Urinary bladder (tissue), 4 donors: ENCODE results near the gene DNAJC6. TPM values are rescaled to one million over a fixed set of nuclear protein-coding genes. Genes with fewer than 3 reads are reported as not detected.
"Not testable (repeated sequence)": the region's sequence is repeated elsewhere in the genome, so short reads cannot be mapped to it uniquely, and the experiment has no call there.

Experiments
- DNase-seq: peaks from one replicate; pipeline ENCODE4 v3.0.0-alpha.2; 2015; ENCODE audit errors: extremely low spot score
- H3K27ac ChIP-seq: one replicate; pipeline ENCODE4 v1.5.1; 2013; ENCODE audit warnings: low read depth, mild to moderate bottlenecking, moderate library complexity
- H3K36me3 ChIP-seq: one replicate; pipeline ENCODE4 v1.6.1; 2013; ENCODE audit warnings: mild to moderate bottlenecking, moderate library complexity; ENCODE audit not compliant: insufficient read depth
- H3K4me1 ChIP-seq: one replicate; pipeline ENCODE4 v1.6.1; 2013; ENCODE audit warnings: mild to moderate bottlenecking, moderate library complexity; ENCODE audit not compliant: insufficient read depth
- H3K4me3 ChIP-seq: one replicate; pipeline ENCODE4 v1.5.1; 2013; ENCODE audit warnings: low read depth, low read length
- WGBS: extraction: QIAGEN DNeasy Blood & Tissue Kit; methylation state at CpG from one replicate; pipeline ENCODE4 v1.1.7; 2013; 5-methylcytosine and 5-hydroxymethylcytosine counted together
- polyA plus RNA-seq: library from polyadenylated mRNA; stranded (reverse); fragments of 200-250 nt; gene quantifications from one replicate; pipeline ENCODE4 v1.2.3, GENCODE V29; 2013
- total RNA-seq: library from RNA; depleted of rRNA; stranded (reverse); fragments of >200 nt; gene quantifications from one replicate; pipeline ENCODE4 v1.2.3, GENCODE V29; 2014
- donor health status: healthy with polysubstance abuse.
- donor health status: healthy.

DNAJC6 gene
- total and polyA plus RNA-seq, 2 donors: 2.9 to 5.6 TPM

DNA sequence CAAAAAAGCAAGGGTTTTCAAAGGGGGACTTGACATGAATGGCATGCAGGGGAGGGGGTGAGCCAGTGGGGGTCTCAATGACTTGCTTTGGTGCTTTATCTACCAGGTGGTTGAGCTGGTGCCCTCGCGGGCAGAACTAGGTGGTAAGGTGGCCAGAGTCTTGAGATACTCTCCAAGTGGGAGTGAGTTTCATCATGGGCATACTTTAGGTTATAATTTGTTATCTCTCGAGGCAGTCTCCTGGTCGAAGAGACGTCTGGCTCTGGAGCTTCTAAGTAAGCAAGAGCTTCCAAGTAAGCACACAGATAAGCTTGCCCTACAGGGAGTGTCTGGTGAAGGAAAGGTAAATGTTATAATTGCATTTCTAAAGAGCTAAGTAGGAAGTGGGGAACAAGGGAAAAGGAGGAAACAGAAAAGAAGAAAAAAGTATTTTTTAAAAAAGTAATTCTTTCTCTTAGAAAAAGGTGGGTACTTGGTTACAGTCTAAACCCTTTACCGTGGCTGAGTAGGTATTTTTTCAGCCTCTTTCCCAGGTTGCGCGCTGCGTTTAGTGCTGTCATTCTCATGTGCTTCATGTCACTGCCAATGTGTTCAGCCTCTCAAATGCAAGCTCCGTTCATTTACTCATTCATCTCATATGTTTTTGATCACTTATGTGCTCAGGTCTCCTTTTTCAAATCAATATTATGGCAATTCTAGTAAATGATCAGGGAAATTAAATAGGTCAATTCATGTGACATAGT, 31.6 kb upstream of the DNAJC6 start:
- no peak for DNase-seq
- 55% methylated on average over 10 of the region's 10 CpGs for WGBS
- Histone ChIP-seq H3K4me3 (no peak overlapping the region), H3K36me3 (no peaks in the 10 kb centered on the region), H3K4me1 (no peaks in the 10 kb centered on the region), H3K27ac (no peak overlapping the region)

DNA sequence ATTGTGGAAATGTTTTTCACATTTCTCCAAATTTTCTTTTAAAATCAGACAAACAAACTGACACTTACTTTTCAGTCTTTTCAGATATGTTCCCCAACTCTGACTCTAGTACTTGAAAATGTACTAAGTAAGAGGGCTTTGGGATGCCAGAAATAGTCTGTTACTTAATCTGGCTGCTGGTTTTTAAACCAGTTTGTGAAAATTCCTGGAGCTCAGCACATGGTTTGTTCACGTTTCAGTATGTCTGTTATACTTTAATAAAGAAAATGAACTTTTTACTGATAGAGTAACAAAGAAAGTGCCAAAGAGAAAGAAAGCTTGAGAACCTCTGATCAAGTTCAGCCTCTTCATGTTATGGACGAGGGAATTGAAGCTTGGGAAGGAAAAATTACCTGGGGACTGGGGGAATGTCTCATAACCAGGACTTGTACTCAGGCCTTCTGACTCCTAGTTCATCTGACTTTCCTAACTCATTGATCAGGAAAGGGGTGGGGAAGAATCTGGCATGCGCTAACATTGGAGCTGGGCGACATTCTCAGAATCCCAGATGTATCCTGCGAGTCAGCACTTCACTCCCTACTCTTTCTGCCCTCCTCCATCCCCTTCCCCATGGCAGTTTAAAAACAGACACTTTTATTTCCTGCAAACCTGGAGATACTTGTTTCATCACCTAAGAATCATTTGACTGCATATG, 30.8 kb upstream of the DNAJC6 start:
- DNase-seq: no peak
- WGBS: 37% methylated on average over 5 of the region's 5 CpGs
- H3K4me3 ChIP-seq: no peak overlapping the region

DNA sequence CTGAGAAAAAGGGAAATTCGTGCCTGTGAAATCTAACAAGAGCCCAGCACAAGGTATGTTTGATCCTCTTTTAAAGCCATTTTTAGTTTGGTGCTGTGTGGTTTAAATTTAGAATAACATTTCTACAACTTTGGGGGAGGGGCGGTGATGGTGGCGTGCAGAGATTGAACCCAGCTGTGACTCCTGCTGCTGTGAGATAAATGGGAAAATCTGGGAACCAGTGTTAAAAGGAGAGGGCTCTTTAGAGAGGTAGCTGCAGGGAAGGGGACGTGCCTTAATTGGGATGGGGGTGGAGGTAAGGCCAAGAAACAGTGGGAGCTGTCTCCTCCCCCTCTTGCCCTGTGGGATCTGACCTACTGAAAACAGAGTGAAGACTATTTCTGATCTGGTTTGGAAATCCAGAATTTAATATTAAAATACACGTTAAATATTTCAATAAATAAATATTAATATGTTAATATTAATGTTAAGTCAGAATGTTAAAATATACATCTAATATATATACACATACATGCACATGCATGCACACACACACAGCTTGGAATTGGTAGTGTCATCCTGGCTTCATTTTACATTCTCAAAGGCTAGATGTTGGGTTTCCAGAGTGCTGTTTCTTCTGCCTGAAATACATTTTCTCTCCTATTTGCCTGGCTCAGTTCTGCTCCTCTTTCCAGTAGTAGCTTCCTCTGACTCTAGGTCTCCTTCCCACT, 30.1 kb upstream of the DNAJC6 start:
- DNase-seq: no peak
- Histone ChIP-seq H3K4me3 (no peak overlapping the region), H3K27ac (no peak overlapping the region), H3K4me1 (no peaks in the 10 kb centered on the region), H3K36me3 (no peaks in the 10 kb centered on the region)
- 18% methylated on average over 5 of the region's 5 CpGs for WGBS

More for the DNA sequence above, 30.8 kb upstream of the DNAJC6 start:
- no peaks in the 10 kb centered on the region for H3K36me3 ChIP-seq
- no peak overlapping the region for H3K27ac ChIP-seq
- H3K4me1 ChIP-seq: no peaks in the 10 kb centered on the region

DNA sequence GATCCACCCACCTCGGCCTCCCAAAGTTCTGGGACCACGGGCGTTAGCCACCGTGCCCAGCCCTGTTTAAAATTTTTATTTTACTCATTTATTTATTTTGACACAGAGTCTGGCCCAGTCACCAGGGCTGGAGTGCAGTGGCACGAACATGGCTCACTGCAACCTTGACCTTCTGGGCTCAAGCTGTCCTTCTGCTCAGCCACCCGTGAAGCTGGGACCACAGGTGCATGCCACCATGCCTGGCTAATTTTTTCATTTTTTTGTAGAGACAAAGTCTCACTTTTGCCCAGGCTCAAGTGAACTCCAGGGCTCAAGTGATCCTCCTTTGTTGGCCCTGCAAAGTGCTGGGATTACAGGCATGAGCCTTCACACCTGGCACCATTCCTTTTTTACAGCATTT, 27.5 kb upstream of the DNAJC6 start:
- DNase-seq: no peak
- Histone ChIP-seq H3K4me3 (no peak overlapping the region), H3K36me3 (no peaks in the 10 kb centered on the region), H3K27ac (no peak overlapping the region), H3K4me1 (no peaks in the 10 kb centered on the region)
- 89% methylated on average over 6 of the region's 6 CpGs for WGBS

DNA sequence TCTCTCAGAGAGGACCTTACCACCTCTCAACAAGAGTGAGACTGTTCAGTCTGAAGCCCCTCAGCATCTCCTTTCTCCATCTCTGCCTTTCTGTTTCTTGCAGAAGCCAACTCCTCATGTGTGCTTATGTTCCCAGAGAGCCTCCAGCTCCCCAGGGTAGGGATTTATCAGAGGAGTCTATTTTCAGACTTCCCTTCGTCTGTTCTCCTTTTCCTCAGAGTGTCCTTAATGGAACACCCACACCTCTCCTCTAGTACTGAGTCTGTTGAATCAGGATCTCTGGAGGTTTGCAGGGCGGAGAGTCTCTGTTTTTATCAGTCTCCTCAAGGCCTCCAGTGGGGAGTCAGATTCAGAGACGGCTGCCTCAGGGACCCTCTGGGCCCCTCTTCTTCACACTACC, 25.1 kb upstream of the DNAJC6 start:
- H3K27ac ChIP-seq: no peak overlapping the region
- no peak overlapping the region for H3K4me3 ChIP-seq
- 82% methylated on average over 3 of the region's 3 CpGs for WGBS
- no peaks in the 10 kb centered on the region for H3K36me3 ChIP-seq
- DNase-seq: no peak
- no peaks in the 10 kb centered on the region for H3K4me1 ChIP-seq

DNA sequence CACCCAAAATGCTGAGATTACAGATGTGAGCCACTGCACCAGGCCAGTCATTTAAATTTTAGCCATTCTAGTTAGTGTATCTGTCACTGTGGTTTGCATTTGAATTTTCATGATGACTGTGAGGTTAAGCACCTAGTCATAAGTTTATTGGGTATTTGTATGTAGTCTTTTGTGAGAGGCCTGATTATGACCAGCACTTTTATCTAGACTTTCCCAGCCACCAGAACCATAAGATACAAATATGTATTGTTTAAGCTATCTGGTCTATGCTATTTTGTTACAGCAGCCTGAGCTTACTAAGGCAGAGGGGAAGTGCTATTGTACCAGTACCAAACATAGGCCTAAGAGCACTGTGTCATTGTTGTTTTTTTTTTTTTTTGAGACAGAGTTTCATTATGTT, 19.9 kb upstream of the DNAJC6 start:
- Histone ChIP-seq H3K4me3 (no peak overlapping the region), H3K27ac (no peak overlapping the region), H3K4me1 (no peaks in the 10 kb centered on the region), H3K36me3 (no peaks in the 10 kb centered on the region)
- no peak for DNase-seq

DNA sequence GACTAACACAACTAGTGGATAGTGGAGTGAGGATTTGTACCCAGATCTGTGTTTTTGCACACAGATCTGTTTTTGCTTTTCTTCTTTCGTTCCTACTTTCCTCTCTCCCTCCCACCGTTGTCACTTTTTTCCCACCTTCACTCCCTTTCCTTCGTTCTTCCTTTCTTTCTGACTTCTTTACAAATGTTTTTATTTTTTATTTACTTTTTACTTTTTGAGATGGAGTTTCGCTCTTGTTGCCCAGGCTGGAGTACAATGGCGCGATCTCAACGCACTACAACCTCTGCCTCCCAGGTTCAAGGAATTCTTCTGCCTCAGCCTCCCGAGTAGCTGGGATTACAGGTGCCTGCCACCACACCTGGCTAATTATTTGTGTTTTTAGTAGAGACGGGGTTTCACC, 17.5 kb upstream of the DNAJC6 start:
- H3K36me3 ChIP-seq, H3K4me3 ChIP-seq, DNase-seq, H3K27ac ChIP-seq, H3K4me1 ChIP-seq: not testable (repeated sequence)
- WGBS: 91% methylated on average over 9 of the region's 9 CpGs

DNA sequence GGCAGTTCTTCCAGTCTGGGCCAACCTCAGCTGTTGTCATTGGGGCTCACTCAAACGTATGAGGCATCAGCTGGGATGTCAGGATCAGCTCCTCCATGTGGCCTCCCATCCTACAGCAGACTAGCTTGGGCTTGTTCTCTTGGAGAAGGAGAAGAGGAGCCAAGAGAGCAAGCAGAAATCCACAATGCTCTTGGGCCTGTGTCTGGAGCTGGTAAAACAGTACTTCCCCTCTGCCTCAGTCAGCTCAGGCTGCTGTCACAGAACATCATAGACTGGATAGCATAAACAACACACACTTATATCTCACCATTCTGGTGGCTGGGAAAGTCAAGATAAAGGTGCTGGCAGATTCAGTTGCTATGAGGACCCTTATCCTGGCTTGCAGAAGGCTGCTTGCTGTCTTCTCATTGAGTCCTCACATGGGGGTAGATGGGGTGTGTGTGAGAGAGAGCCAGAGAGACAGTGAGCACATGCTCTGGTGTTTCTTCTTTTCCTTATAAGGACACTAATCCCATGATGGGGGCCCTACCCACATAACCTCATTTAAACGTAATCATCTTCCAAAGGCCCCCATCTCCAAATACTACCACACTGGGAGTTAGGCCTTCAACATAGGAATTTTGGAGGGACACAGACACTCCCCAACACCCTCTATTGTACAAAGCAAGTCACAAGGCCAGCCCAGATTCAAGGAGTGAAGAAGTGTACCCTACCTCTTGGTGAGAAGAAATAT, 16.3 kb upstream of the DNAJC6 start:
- H3K36me3 ChIP-seq: no peaks in the 10 kb centered on the region
- no peak overlapping the region for H3K27ac ChIP-seq
- no peak overlapping the region for H3K4me3 ChIP-seq
- 76% methylated on average over 2 of the region's 2 CpGs for WGBS
- DNase-seq: no peak
- H3K4me1 ChIP-seq: no peaks in the 10 kb centered on the region

DNA sequence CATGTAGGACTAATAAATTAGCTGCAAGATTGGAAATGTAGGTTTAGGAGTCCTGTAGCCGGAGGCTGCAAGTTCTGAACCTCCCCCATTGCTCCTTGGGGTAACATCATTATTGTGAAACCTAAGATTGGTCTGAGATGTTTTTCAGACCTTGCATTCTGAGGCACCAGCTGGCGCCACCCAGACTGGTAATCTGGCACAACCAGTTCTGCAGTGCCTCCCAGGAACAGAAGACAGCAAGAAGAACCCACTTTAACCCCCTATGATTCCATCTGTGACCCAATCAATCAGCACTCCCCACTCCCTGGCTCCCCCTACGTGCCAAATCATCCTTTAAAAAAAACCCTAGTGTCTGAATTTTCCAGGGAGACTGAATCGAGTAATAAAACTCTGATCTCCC, 11.6 kb upstream of the DNAJC6 start:
- Histone ChIP-seq H3K36me3 (no peaks in the 10 kb centered on the region), H3K4me3 (no peak overlapping the region), H3K27ac (no peak overlapping the region), H3K4me1 (no peaks in the 10 kb centered on the region)
- 81% methylated on average over 4 of the region's 4 CpGs for WGBS
- DNase-seq: no peak

DNA sequence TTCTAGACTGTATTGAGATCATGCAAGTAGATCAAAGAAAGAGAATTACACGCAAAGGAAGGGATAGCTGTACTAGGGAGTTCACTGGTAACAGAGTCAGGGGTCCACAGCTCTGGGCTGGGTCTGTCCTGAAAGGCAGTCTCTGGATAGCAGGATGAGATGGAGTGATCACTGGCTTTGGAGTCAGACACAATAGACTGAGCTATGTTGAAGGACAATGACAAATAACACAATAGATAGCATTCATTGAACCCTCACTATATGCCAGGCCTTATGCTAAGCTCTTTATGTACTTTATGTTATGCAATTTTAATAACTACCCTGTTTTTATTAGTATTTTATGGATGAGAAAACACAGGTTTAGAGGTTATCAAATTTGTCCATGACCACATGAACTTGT, 10.0 kb upstream of the DNAJC6 start:
- Histone ChIP-seq H3K4me3 (no peak overlapping the region), H3K36me3 (no peaks in the 10 kb centered on the region), H3K27ac (no peak overlapping the region), H3K4me1 (no peaks in the 10 kb centered on the region)
- 65% methylated on average over 1 of the region's 1 CpG for WGBS
- DNase-seq: no peak

DNA sequence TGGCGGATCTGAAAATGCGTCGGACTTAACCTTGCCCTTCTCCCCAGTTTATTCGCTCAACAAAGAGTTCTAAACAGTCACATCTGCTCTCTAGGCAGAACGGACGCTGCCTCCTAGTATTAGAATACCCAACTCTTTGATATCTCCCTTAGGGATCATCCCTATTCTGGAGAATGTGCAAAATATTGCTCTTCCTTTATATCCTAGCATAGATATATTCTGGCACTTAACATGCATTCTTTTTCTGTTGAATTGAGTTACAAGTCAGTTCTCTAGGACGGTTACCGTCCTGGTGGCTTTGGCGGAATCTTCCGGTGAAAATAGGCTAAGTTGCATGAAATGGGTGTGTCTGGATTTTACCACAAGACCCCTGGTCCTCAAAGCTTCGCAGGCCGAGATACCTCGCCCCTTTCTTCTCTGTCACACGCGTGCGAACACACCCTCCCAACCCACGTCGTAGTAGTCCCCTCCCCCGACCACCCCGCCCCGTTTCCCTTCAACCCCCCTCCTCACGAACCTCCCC, 501 bp upstream of the DNAJC6 start:
- DNase-seq: no peak
- Histone ChIP-seq H3K36me3 (no peaks in the 10 kb centered on the region), H3K4me3 (peak overlapping the region; percentile 37), H3K4me1 (peaks cover 2% of the 10 kb centered on the region), H3K27ac (no peak overlapping the region)
- 11% methylated on average over 22 of the region's 22 CpGs for WGBS

DNA sequence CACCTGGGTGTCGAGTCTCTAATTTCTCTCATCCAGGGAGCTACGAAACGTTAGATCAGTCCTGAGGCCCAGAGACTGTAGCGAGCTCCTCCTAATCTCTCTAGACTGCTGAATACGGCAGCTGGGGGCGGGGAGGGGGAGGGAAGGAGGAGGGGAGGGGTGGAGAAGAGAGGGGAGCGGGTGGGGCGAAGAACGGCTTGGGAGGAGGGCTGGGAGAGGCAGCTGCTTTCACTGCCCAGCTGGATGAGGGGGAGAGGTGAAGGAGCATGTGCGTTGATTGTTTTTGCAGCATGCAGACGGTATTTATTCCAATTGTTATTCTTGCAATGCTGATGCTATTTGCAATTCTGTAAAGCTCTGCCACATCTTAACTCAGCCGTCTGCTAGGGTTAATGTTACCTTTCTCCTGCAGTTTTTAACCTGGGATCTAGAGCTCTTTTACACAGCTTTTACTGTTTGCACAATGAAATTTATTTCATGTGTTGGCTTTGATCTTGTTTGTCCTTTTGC, 790 bp downstream of the DNAJC6 start:
- DNase-seq: peak; percentile 8
- peaks cover 2% of the 10 kb centered on the region for H3K4me1 ChIP-seq
- no peaks in the 10 kb centered on the region for H3K36me3 ChIP-seq
- peak overlapping the region; percentile 37 for H3K4me3 ChIP-seq
- no peak overlapping the region for H3K27ac ChIP-seq
- 3% methylated on average over 12 of the region's 12 CpGs for WGBS

DNA sequence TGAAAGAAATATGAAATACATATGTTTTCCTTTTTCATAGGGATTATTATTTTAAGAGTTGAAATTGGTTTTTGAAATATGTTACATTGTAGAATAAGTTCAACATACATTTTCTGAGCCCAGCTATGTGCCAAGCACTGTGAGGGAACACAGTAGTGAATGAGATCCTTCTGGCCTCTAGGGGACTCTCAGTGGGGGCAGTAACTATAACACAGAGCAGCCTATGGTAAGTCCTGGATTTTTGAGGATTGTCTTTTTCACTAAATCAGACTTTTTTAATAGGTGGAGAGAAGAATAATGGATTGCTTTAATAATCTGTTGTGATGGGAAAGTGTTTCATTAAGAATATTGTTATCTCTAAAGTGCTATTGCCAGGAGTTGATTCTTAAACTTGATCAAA, 2.4 kb downstream of the DNAJC6 start:
- Histone ChIP-seq H3K4me3 (no peak overlapping the region), H3K36me3 (no peaks in the 10 kb centered on the region), H3K27ac (no peak overlapping the region), H3K4me1 (peaks cover 2% of the 10 kb centered on the region)
- DNase-seq: no peak
